ENCODE measurements around the gene TBC1D22A. TPM values are rescaled to one million over a fixed set of nuclear protein-coding genes. Genes with fewer than 3 reads are reported as not detected.

The TBC1D22A gene
- total RNA-seq, 1 donor from 2014 or later = 18.9 TPM

DNA sequence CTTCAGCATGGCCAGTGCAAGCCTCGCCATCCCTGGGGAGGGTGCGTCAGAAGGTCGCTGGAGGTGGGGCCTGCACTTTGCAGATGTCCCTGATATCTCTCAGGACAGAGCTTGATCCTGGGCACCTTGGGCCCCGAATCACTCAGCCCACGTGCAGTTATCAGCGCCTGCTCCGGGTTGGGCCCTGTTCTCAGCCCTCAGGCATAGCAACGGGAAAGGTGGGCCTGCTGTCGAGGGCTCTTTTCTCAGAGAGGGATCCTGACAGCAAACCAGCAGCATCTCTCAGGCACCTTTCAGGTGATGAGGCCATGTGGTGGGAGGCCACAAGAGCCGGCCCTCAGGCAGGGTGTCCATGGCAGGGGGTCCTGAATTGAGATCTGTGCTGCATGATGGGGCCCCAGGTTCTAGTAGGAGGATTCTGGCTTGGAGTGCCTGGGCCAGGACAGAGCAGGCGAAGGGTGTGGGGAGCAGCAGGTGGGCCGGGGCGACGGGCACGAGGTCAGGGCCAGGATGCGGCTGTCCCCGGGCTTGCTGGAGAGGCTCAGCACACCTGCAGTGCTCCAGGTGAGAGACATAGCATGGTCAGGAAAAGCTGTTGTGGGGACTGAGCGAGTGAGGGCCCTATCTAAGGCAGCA, 280.5 kb downstream of the TBC1D22A start:
- Mint-ChIP-seq H3K4me3 (ENCODE audit: unreplicated experiment) (no peak overlapping the region), H3K27ac (ENCODE audit: unreplicated experiment) (no peak overlapping the region)
- no peak for TF ChIP-seq CTCF (IDR thresholded peaks at IDR 0.05)

DNA sequence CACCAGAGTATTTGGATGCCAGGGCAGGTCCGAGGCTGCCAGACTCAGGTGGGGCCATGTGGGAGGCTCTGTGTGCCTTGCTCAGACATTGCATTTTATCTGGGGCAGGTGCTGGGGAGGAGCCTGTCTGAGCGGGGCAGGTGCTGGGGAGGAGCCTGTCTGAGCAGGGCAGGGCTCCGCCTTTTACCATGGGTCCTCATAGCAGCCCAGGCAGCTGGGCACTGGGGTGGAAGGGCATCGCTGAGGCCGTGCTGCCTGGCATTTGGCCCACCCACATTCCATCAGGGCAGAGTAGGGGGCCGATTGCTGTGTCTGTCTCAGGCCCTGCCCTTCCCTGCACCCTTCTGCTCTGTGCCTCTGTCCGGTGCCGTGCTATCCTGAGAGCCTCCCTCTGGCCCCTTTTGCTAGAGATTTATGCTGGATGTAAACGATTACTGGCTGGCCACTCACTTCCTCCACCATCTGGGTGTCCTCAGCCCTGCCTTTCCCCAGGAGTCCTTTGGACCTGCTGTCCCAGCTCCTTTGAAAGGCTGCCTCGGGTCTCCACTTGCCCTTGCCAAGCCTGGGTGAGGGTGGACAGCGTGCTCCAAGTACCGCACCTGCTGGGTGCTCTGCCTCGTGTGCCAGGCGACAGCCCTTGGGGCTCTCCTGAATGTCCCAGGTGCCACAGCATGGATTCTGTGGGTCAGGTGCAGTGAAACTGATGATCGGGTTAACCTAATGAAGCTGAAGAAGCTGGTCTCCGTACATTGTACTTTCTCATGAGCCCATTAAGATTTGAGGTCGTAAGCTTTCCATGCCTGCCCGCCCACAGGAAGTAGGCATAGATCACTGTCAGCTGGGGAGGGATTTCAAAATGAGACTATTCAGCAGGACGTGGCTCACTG, 281.6 kb downstream of the TBC1D22A start:
- TF ChIP-seq CTCF (IDR thresholded peaks at IDR 0.05) = no peak
- H3K4me3 Mint-ChIP-seq (ENCODE audit: unreplicated experiment) = no peak overlapping the region
- no peak overlapping the region for H3K27ac Mint-ChIP-seq (ENCODE audit: unreplicated experiment)

More for the DNA sequence above, 280.5 kb downstream of the TBC1D22A start:
- Mint-ChIP-seq H3K27me3 (ENCODE audit: low read depth) (no peaks in the 10 kb centered on the region), H3K36me3 (ENCODE audit: low read depth) (no peaks in the 10 kb centered on the region), H3K9me3 (ENCODE audit: low read depth) (no peaks in the 10 kb centered on the region), H3K4me1 (ENCODE audit: low read depth) (peaks cover 5% of the 10 kb centered on the region)
- DNase-seq (ENCODE audit: low spot score) = peak; percentile 70

DNA sequence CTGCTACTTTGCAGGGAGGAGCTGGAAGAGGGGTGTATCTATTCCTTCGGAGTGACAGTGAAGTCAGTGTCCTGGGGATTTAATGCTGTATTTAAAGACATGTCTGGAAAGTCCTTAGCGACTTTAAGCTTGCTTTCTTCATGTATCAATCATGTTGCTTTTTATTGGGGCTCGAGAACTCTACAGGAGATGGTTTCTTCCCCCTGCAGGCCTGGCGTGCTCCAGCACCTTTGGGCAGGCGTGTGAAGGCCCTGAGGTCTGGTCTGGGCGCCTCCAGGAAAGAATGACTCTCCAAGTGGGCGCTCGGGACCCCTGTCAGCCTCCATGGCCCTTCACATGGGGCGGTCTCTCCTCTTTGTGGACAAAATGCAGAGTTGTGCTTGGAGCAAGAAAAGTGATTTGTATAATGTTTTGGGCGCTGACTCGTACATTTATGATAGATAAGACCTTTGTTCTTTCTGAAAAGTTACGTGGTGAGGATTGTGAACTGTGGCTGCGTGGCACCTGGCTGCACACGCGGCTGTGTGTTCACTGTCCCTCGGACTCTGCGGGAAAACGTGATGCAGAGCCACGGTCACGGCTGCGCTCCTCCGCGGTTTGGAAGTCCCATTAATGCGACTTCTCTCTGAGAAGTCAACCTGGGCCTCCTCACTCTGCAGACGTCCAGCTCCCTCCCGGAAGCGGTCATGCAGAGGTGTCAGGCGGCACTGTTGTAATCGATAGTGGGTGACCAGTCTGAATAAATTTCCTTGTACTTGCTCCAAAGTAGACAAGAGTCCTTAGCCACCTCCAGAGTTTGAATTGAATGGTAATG, 282.5 kb downstream of the TBC1D22A start:
- no peaks in the 10 kb centered on the region for H3K27me3 Mint-ChIP-seq (ENCODE audit: low read depth)
- DNase-seq (ENCODE audit: low spot score) = peak; percentile 47
- H3K9me3 Mint-ChIP-seq (ENCODE audit: low read depth) = no peaks in the 10 kb centered on the region
- no peak overlapping the region for H3K27ac Mint-ChIP-seq (ENCODE audit: unreplicated experiment)
- peaks cover 5% of the 10 kb centered on the region for H3K4me1 Mint-ChIP-seq (ENCODE audit: low read depth)
- no peak for TF ChIP-seq CTCF (IDR thresholded peaks at IDR 0.05)
- H3K4me3 Mint-ChIP-seq (ENCODE audit: unreplicated experiment) = no peak overlapping the region
- H3K36me3 Mint-ChIP-seq (ENCODE audit: low read depth) = no peaks in the 10 kb centered on the region

More for the DNA sequence above, 281.6 kb downstream of the TBC1D22A start:
- peak; percentile 90 for DNase-seq (ENCODE audit: low spot score)
- Mint-ChIP-seq H3K27me3 (ENCODE audit: low read depth) (no peaks in the 10 kb centered on the region), H3K4me1 (ENCODE audit: low read depth) (peaks cover 5% of the 10 kb centered on the region), H3K9me3 (ENCODE audit: low read depth) (no peaks in the 10 kb centered on the region), H3K36me3 (ENCODE audit: low read depth) (no peaks in the 10 kb centered on the region)

GRCh38 chr22:47045691-47046410, 283.4 kb downstream of the TBC1D22A start:
- Mint-ChIP-seq H3K27ac (ENCODE audit: unreplicated experiment) (no peak overlapping the region), H3K4me3 (ENCODE audit: unreplicated experiment) (no peak overlapping the region), H3K9me3 (ENCODE audit: low read depth) (no peaks in the 10 kb centered on the region), H3K4me1 (ENCODE audit: low read depth) (peaks cover 5% of the 10 kb centered on the region), H3K27me3 (ENCODE audit: low read depth) (no peaks in the 10 kb centered on the region), H3K36me3 (ENCODE audit: low read depth) (no peaks in the 10 kb centered on the region)
- TF ChIP-seq CTCF (IDR thresholded peaks at IDR 0.05) = no peak
- no peak for DNase-seq (ENCODE audit: low spot score)
